ENCODE data around the gene TFRC. TPM values are rescaled to one million over a fixed set of nuclear protein-coding genes. Genes with fewer than 3 reads are reported as not detected.

TFRC gene
- total RNA-seq, 3 donors from 2014 or later, result 119 to 225 (median 167) TPM

- no peaks in the 10 kb centered on the region for H3K36me3 ChIP-seq (ENCODE audit: low read depth)
- H3K9me3 ChIP-seq, result no peaks in the 10 kb centered on the region
- peaks cover under 1% of the 10 kb centered on the region for H3K4me1 ChIP-seq (ENCODE audit: low read depth)
- intact Hi-C loops (cut with DNase I, micrococcal nuclease), result no loop called here
- ATAC-seq (no peak), DNase-seq (peak in 1 of 3 donors; percentile 29)
- TF ChIP-seq CTCF (IDR thresholded peaks at IDR 0.05), result no peak
- no peak overlapping the region for H3K4me3 ChIP-seq
Observed at GRCh38 chr3:196122021-196122687, 40.3 kb upstream of the TFRC start.

GRCh38 chr3:196121066-196121465 lies 39.2 kb upstream of the TFRC start:
- intact Hi-C loops (cut with DNase I, micrococcal nuclease), result no loop called here
- TF ChIP-seq CTCF (IDR thresholded peaks at IDR 0.05), result no peak
- no peak for ATAC-seq
- Histone ChIP-seq H3K4me1 (ENCODE audit: low read depth) (no peaks in the 10 kb centered on the region), H3K4me3 (no peak overlapping the region), H3K9me3 (no peaks in the 10 kb centered on the region), H3K36me3 (ENCODE audit: low read depth) (no peaks in the 10 kb centered on the region)
- peak in 1 of 3 donors; percentile 4 for DNase-seq

- ATAC-seq, result peak; percentile 26
- TF ChIP-seq CTCF (IDR thresholded peaks at IDR 0.05), result no peak
- intact Hi-C loops (cut with DNase I, micrococcal nuclease), result no loop called here
- no peaks in the 10 kb centered on the region for H3K36me3 ChIP-seq (ENCODE audit: low read depth)
- H3K4me1 ChIP-seq (ENCODE audit: low read depth), result no peaks in the 10 kb centered on the region
- peak in 1 of 3 donors; percentile 52 for DNase-seq
- no peak overlapping the region for H3K4me3 ChIP-seq
- H3K9me3 ChIP-seq, result no peaks in the 10 kb centered on the region
Observed at GRCh38 chr3:196120291-196120951, 38.5 kb upstream of the TFRC start.

- ATAC-seq, result peak; percentile 46
- H3K36me3 ChIP-seq (ENCODE audit: low read depth), result no peaks in the 10 kb centered on the region
- intact Hi-C loops (cut with DNase I, micrococcal nuclease), result no loop called here
- no peak for TF ChIP-seq CTCF (IDR thresholded peaks at IDR 0.05)
- no peaks in the 10 kb centered on the region for H3K9me3 ChIP-seq
- DNase-seq, result peak in 1 of 3 donors; percentile 6
- no peak overlapping the region for H3K4me3 ChIP-seq
- no peaks in the 10 kb centered on the region for H3K4me1 ChIP-seq (ENCODE audit: low read depth)
Observed at GRCh38 chr3:196117809-196118208, 35.9 kb upstream of the TFRC start.

GRCh38 chr3:196115678-196116083 lies 33.8 kb upstream of the TFRC start:
- no peaks in the 10 kb centered on the region for H3K4me1 ChIP-seq (ENCODE audit: low read depth)
- H3K9me3 ChIP-seq, result no peaks in the 10 kb centered on the region
- intact Hi-C loops (cut with DNase I, micrococcal nuclease), result no loop called here
- no peaks in the 10 kb centered on the region for H3K36me3 ChIP-seq (ENCODE audit: low read depth)
- no peak overlapping the region for H3K4me3 ChIP-seq
- ATAC-seq (peak; percentile 59), DNase-seq (no peak)
- TF ChIP-seq CTCF (IDR thresholded peaks at IDR 0.05), result no peak

Data from mucosa of descending colon (tissue), 3 donors.